H9 (cell line): ENCODE results near the gene CCDC70. TPM values are rescaled to one million over a fixed set of nuclear protein-coding genes. Genes with fewer than 3 reads are reported as not detected.

Source experiments
- DNase-seq: peaks from one replicate; pipeline ENCODE4 v3.0.0-alpha.2; 2017
- H2AFZ ChIP-seq: one replicate; pipeline ENCODE4 v1.6.1; 2013; ENCODE audit warnings: mild to moderate bottlenecking, low read length, control low read depth, moderate library complexity
- H2AK5ac ChIP-seq: 2 replicates; pipeline ENCODE4 v1.6.1; 2013; ENCODE audit warnings: low read length, control low read depth, mixed read lengths; ENCODE audit not compliant: insufficient read length
- H2BK120ac ChIP-seq: one replicate; pipeline ENCODE4 v1.6.1; 2013; ENCODE audit warnings: low read depth, mild to moderate bottlenecking, low read length, control low read depth, inconsistent platforms; ENCODE audit not compliant: poor library complexity, severe bottlenecking
- H2BK12ac ChIP-seq: 2 replicates; pipeline ENCODE4 v1.6.1; 2013; ENCODE audit warnings: low read length, control low read depth, mixed read lengths, low read depth; ENCODE audit not compliant: insufficient read length
- H2BK15ac ChIP-seq: 2 replicates; pipeline ENCODE4 v1.6.1; 2013; ENCODE audit warnings: low read depth, low read length, control low read depth
- H2BK20ac ChIP-seq: one replicate; pipeline ENCODE4 v1.6.1; 2013; ENCODE audit warnings: low read depth, mild to moderate bottlenecking, low read length, control low read depth, inconsistent platforms; ENCODE audit not compliant: poor library complexity, severe bottlenecking
- H2BK5ac ChIP-seq: 2 replicates; pipeline ENCODE4 v1.6.1; 2013; ENCODE audit warnings: low read length, control low read depth, mixed read lengths; ENCODE audit not compliant: insufficient read length
- H3K14ac ChIP-seq: 2 replicates; pipeline ENCODE4 v1.6.1; 2013; ENCODE audit warnings: low read length, control low read depth; ENCODE audit not compliant: insufficient read depth
- H3K18ac ChIP-seq: 2 replicates; pipeline ENCODE4 v1.6.1; 2013; ENCODE audit warnings: low read depth, mild to moderate bottlenecking, mixed read lengths, low read length, control low read depth; ENCODE audit not compliant: insufficient read length
- H3K23ac ChIP-seq: 2 replicates; pipeline ENCODE4 v1.6.1; 2013; ENCODE audit warnings: low read length, control low read depth, mixed read lengths, low read depth; ENCODE audit not compliant: insufficient read length
- H3K23me2 ChIP-seq: 2 replicates; pipeline ENCODE4 v1.6.1; 2013; ENCODE audit warnings: low read depth, mild to moderate bottlenecking, mixed read lengths, low read length, control low read depth; ENCODE audit not compliant: insufficient read length, poor library complexity, severe bottlenecking
- H3K27ac ChIP-seq: 2 replicates; pipeline ENCODE4 v1.5.1; 2013; ENCODE audit warnings: low read length, control low read depth, mixed read lengths, low read depth; ENCODE audit not compliant: insufficient read length
- H3K27me3 ChIP-seq: 2 replicates; pipeline ENCODE4 v1.6.1; 2013; ENCODE audit warnings: low read length, control low read depth, inconsistent platforms; ENCODE audit not compliant: insufficient read depth
- H3K4ac ChIP-seq: 2 replicates; pipeline ENCODE4 v1.6.1; 2013; ENCODE audit warnings: low read depth, mild to moderate bottlenecking, control low read depth, inconsistent platforms, low read length, moderate library complexity
- H3K4me1 ChIP-seq: 2 replicates; pipeline ENCODE4 v1.6.1; 2013; ENCODE audit warnings: low read length, control low read depth, inconsistent platforms; ENCODE audit not compliant: insufficient read depth
- H3K4me2 ChIP-seq: 2 replicates; pipeline ENCODE4 v1.6.1; 2013; ENCODE audit warnings: low read length, control low read depth, mixed read lengths; ENCODE audit not compliant: insufficient read length, insufficient read depth
- H3K56ac ChIP-seq: 2 replicates; pipeline ENCODE4 v1.6.1; 2013; ENCODE audit warnings: low read depth, mild to moderate bottlenecking, mixed read lengths, low read length, control low read depth; ENCODE audit not compliant: insufficient read length
- H3K79me1 ChIP-seq: 2 replicates; pipeline ENCODE4 v1.6.1; 2013; ENCODE audit warnings: low read depth, mild to moderate bottlenecking, moderate library complexity, low read length, control low read depth, inconsistent platforms; ENCODE audit not compliant: insufficient read depth, poor library complexity, severe bottlenecking
- H3K79me2 ChIP-seq: 2 replicates; pipeline ENCODE4 v1.6.1; 2013; ENCODE audit warnings: low read length, control low read depth, inconsistent platforms; ENCODE audit not compliant: insufficient read depth
- H3K9ac ChIP-seq: 2 replicates; pipeline ENCODE4 v1.6.1; 2013; ENCODE audit warnings: low read length, control low read depth, mixed read lengths; ENCODE audit not compliant: insufficient read length; ENCODE audit errors: extremely low read depth
- H3K9me3 ChIP-seq: one replicate; pipeline ENCODE4 v1.6.1; 2013; ENCODE audit warnings: low read depth, low read length, inconsistent platforms; ENCODE audit not compliant: control insufficient read depth
- H3T11ph ChIP-seq: one replicate; pipeline ENCODE4 v1.6.1; 2013; ENCODE audit warnings: mild to moderate bottlenecking, low read length, control low read depth, inconsistent platforms
- H4K20me1 ChIP-seq: one replicate; pipeline ENCODE4 v1.6.1; 2013; ENCODE audit not compliant: control insufficient read depth, insufficient read length, insufficient read depth
- H4K5ac ChIP-seq: 2 replicates; pipeline ENCODE4 v1.6.1; 2013; ENCODE audit warnings: low read depth, mild to moderate bottlenecking, mixed read lengths, low read length, control low read depth; ENCODE audit not compliant: insufficient read length
- H4K8ac ChIP-seq: replicated peaks from 2 replicates; pipeline ENCODE4 v1.6.1; 2013; ENCODE audit warnings: low read length, control low read depth, mixed read lengths, low read depth; ENCODE audit not compliant: insufficient read length
- H4K91ac ChIP-seq: 2 replicates; pipeline ENCODE4 v1.6.1; 2013; ENCODE audit warnings: low read depth, mild to moderate bottlenecking, moderate library complexity, mixed read lengths, low read length, control low read depth; ENCODE audit not compliant: insufficient read length
- H3K27ac Mint-ChIP-seq, 3 experiments: 2 replicates in 2 of 3; 3 replicates in 1 of 3; pipeline ENCODE4 v1.8.0; 2020 to 2021; ENCODE audit warnings: mixed read lengths in 3 of 3, mild to moderate bottlenecking in 1 of 3, moderate library complexity in 1 of 3
- H3K27me3 Mint-ChIP-seq: 2 replicates; pipeline ENCODE4 v1.8.0; 2021; ENCODE audit warnings: low read depth, mild to moderate bottlenecking, moderate library complexity, mixed read lengths
- H3K36me3 Mint-ChIP-seq, 3 experiments: 2 replicates in 2 of 3; 3 replicates in 1 of 3; pipeline ENCODE4 v1.8.0; 2020 to 2021; ENCODE audit warnings: low read depth in 3 of 3, mixed read lengths in 3 of 3; ENCODE audit not compliant: insufficient read depth in 1 of 3
- H3K4me1 Mint-ChIP-seq, 2 experiments: 2 replicates each; pipeline ENCODE4 v1.8.0; 2020; ENCODE audit warnings: mixed read lengths in 2 of 2
- H3K4me3 Mint-ChIP-seq, 2 experiments: 2 replicates in 1 of 2; 3 replicates in 1 of 2; pipeline ENCODE4 v1.8.0; 2020 to 2021; ENCODE audit warnings: mild to moderate bottlenecking in 2 of 2, mixed read lengths in 2 of 2, moderate library complexity in 1 of 2
- H3K9me3 Mint-ChIP-seq, 2 experiments: 2 replicates in 1 of 2; 3 replicates in 1 of 2; pipeline ENCODE4 v1.8.0; 2020; ENCODE audit warnings: mild to moderate bottlenecking in 2 of 2, mixed read lengths in 2 of 2, moderate library complexity in 1 of 2
- CTCF ChIP-seq: fragments of 200-600 bp; sonication (generic); conservative IDR thresholded peaks from 3 replicates; pipeline ENCODE4 v1.8.0; 2021; ENCODE audit warnings: antibody characterized with exemption, mild to moderate bottlenecking
- WGBS: extraction: QIAGEN DNeasy Blood & Tissue Kit; methylation state at CpG from one replicate; pipeline ENCODE4 v1.1.7; 2013; ENCODE audit warnings: missing lambda C conversion rate, low lambda C conversion rate, mixed read lengths; ENCODE audit not compliant: insufficient read length; ENCODE audit errors: extremely low coverage; 5-methylcytosine and 5-hydroxymethylcytosine counted together
- total RNA-seq: library from RNA; stranded (reverse); gene quantifications from 2 replicates; pipeline ENCODE4 v1.2.1, GENCODE V29; 2021

CCDC70 gene
- total RNA-seq, 1 experiment from 2014 or later, result not detected

DNA sequence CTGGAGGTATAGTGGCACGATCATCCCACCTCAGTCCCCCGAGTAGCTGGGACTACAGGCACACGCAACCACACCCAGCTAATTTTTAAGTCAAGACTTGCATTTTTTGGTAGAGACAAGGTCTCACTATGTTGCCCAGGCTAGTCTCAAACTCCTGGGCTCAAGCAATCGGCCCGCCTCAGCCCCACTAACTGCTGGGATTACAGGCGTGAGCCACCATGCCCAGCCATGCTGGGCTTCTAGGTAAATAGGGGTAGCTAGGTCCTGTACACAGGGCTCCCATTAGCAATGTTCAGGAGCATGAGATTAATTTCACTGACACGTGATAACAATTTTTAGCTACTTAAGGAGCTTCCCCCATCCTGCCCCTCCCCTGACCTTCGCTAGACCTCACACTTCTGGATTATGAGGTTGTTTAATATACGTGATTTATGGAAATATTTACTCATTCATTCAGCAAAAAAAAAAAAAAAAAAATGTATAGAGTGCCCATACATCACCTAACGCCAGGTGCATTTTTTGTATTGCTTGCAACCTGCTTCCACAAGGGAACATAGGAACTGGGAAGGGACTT is 36.0 kb upstream of the CCDC70 start:
- H3K14ac ChIP-seq, result no peak overlapping the region
- H3K56ac ChIP-seq, result no peak overlapping the region
- no peak overlapping the region for H2BK120ac ChIP-seq
- H2AK5ac ChIP-seq, result no peak overlapping the region
- no peak overlapping the region for H4K91ac ChIP-seq
- H2AFZ ChIP-seq, result no peak overlapping the region
- H3K4me1 ChIP-seq, result no peaks in the 10 kb centered on the region
- Mint-ChIP-seq H3K27me3 (peaks cover 2% of the 10 kb centered on the region), H3K4me1 (peaks cover 15 to 18% of the 10 kb centered on the region in 2 experiments), H3K4me3 (no peak overlapping the region), H3K27ac (no peak overlapping the region), H3K9me3 (no peaks in the 10 kb centered on the region), H3K36me3 (no peaks in the 10 kb centered on the region)
- no peak overlapping the region for H3K4me2 ChIP-seq
- H4K20me1 ChIP-seq, result no peaks in the 10 kb centered on the region
- no peak overlapping the region for H3K4ac ChIP-seq
- no peak overlapping the region for H3K23ac ChIP-seq
- H3K23me2 ChIP-seq, result no peaks in the 10 kb centered on the region
- no peaks in the 10 kb centered on the region for H3K9me3 ChIP-seq
- H3K9ac ChIP-seq, result no peak overlapping the region
- no peaks in the 10 kb centered on the region for H3K27me3 ChIP-seq
- TF ChIP-seq CTCF, result no peak
- DNase-seq, result no peak
- H3K18ac ChIP-seq, result no peak overlapping the region
- no peak overlapping the region for H4K8ac ChIP-seq
- H2BK15ac ChIP-seq, result no peak overlapping the region
- H2BK12ac ChIP-seq, result no peak overlapping the region
- H3K27ac ChIP-seq, result no peak overlapping the region
- no CpG with 5 or more reads among the region's 10 CpGs for WGBS
- no peak overlapping the region for H2BK5ac ChIP-seq
- H3K79me1 ChIP-seq, result no peaks in the 10 kb centered on the region
- H3T11ph ChIP-seq, result no peak overlapping the region
- H3K79me2 ChIP-seq, result no peaks in the 10 kb centered on the region
- no peak overlapping the region for H2BK20ac ChIP-seq
- no peak overlapping the region for H4K5ac ChIP-seq
